ENCODE measurements around the gene FAM186B.

- TF ChIP-seq GATA2 (IDR thresholded peaks at IDR 0.05; ENCODE audit: low read depth, low read length) (no peak), GATA3 (IDR thresholded peaks at IDR 0.05; ENCODE audit: low read depth, low read length) (no peak)
Observed at GRCh38 chr12:49649445-49649844, 44.0 kb upstream of the FAM186B start.

Measured in SH-SY5Y (cell line).